Loucy (cell line): ENCODE results near the gene PCK1.

Experiments used
- H2AFZ ChIP-seq: fragments of 200-600 bp; sonication (generic); 2 replicates; pipeline ENCODE4 v1.6.0; 2016; ENCODE audit warnings: antibody characterized with exemption, mild to moderate bottlenecking, low read length, moderate library complexity
- H3F3A ChIP-seq: fragments of 200-600 bp; 2 replicates; pipeline ENCODE4 v1.6.0; 2016; ENCODE audit warnings: antibody characterized with exemption, low read depth, mild to moderate bottlenecking
- H3K27me3 ChIP-seq: fragments of 200-600 bp; sonication (generic); 2 replicates; pipeline ENCODE4 v1.6.1; 2014; ENCODE audit warnings: low read length, mild to moderate bottlenecking; ENCODE audit not compliant: insufficient read depth, poor library complexity, severe bottlenecking
- H3K36me3 ChIP-seq: fragments of 200-600 bp; sonication (generic); 2 replicates; pipeline ENCODE4 v1.6.1; 2016; ENCODE audit warnings: low read length; ENCODE audit not compliant: insufficient read depth
- H3K4me1 ChIP-seq: fragments of 200-600 bp; sonication (generic); 2 replicates; pipeline ENCODE4 v1.5.1; 2014; ENCODE audit warnings: low read length, mild to moderate bottlenecking; ENCODE audit not compliant: insufficient read depth, poor library complexity, severe bottlenecking
- H3K4me2 ChIP-seq: fragments of 200-600 bp; sonication (generic); 2 replicates; pipeline ENCODE4 v1.6.0; 2014; ENCODE audit warnings: antibody characterized with exemption, low read length, low read depth, mild to moderate bottlenecking; ENCODE audit not compliant: poor library complexity, severe bottlenecking
- H3K4me3 ChIP-seq: fragments of 200-600 bp; sonication (generic); 2 replicates; pipeline ENCODE4 v1.5.1; 2014; ENCODE audit warnings: low read length, mild to moderate bottlenecking, mixed read lengths; ENCODE audit not compliant: poor library complexity, severe bottlenecking
- H3K79me2 ChIP-seq: fragments of 200-600 bp; sonication (generic); 2 replicates; pipeline ENCODE4 v1.6.1; 2014; ENCODE audit warnings: low read length; ENCODE audit not compliant: insufficient read depth
- H3K9ac ChIP-seq: fragments of 200-600 bp; sonication (generic); 2 replicates; pipeline ENCODE4 v1.6.0; 2014; ENCODE audit warnings: mild to moderate bottlenecking, low read depth, low read length, moderate library complexity; ENCODE audit not compliant: poor library complexity, severe bottlenecking
- H3K9me2 ChIP-seq: fragments of 200-600 bp; sonication (generic); replicated peaks from 2 replicates; pipeline ENCODE4 v1.6.1; 2016; ENCODE audit warnings: low read depth, low read length, mixed read lengths
- H3K9me3 ChIP-seq: fragments of 200-600 bp; sonication (generic); 2 replicates; pipeline ENCODE4 v1.6.1; 2014; ENCODE audit warnings: mild to moderate bottlenecking, antibody characterized with exemption, low read length, low read depth; ENCODE audit not compliant: insufficient read depth
- H4K20me1 ChIP-seq: fragments of 200-600 bp; sonication (generic); 2 replicates; pipeline ENCODE4 v1.6.0; 2014; ENCODE audit warnings: antibody characterized with exemption, low read length, mild to moderate bottlenecking; ENCODE audit not compliant: insufficient read depth, poor library complexity, severe bottlenecking
- EZH2phosphoT487 ChIP-seq: fragments of 200-600 bp; IDR thresholded peaks from 2 replicates; pipeline ENCODE4 v1.6.1; 2018; ENCODE audit warnings: antibody characterized with exemption, mild to moderate bottlenecking, moderate library complexity, borderline replicate concordance
- TF ChIP-seq, protein P1 (sequence below): fragments of 200-600 bp; sonication (generic); conservative IDR thresholded peaks from 2 replicates; pipeline ENCODE4 v1.5.1; 2014; ENCODE audit warnings: mild to moderate bottlenecking, antibody characterized with exemption, low read length

Gene PCK1

DNA sequence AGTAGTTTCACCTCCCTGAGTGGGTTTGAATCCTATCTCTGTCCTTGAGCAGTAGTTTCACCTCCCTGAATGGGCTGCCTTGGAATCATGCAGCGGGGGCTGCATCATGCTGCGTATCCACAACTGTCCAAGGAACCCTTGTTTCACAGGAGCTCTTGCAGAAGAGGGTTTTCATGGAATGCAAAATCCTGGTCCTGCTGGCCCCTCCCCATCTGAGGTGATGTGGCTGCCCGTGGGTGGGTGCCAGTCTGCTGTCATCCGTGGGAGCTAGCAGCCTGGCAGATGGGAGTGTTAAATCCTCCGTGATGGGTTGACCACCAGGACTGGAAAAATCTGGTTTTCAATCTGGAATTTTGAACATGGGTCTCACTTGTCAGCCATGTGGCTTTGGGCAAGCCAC is 37.6 kb downstream of the PCK1 start:
- Histone ChIP-seq H3K9ac (no peak overlapping the region), H3K27me3 (no peaks in the 10 kb centered on the region), H3F3A (no peaks in the 10 kb centered on the region)

GRCh38 chr20:57600320-57601210 is 39.7 kb downstream of the PCK1 start:
- no peaks in the 10 kb centered on the region for H3K79me2 ChIP-seq
- no peaks in the 10 kb centered on the region for H3K4me1 ChIP-seq
- no peaks in the 10 kb centered on the region for H3K36me3 ChIP-seq
- H4K20me1 ChIP-seq = no peaks in the 10 kb centered on the region
- no peak for TF ChIP-seq EZH2phosphoT487
- TF ChIP-seq, protein P1, sequence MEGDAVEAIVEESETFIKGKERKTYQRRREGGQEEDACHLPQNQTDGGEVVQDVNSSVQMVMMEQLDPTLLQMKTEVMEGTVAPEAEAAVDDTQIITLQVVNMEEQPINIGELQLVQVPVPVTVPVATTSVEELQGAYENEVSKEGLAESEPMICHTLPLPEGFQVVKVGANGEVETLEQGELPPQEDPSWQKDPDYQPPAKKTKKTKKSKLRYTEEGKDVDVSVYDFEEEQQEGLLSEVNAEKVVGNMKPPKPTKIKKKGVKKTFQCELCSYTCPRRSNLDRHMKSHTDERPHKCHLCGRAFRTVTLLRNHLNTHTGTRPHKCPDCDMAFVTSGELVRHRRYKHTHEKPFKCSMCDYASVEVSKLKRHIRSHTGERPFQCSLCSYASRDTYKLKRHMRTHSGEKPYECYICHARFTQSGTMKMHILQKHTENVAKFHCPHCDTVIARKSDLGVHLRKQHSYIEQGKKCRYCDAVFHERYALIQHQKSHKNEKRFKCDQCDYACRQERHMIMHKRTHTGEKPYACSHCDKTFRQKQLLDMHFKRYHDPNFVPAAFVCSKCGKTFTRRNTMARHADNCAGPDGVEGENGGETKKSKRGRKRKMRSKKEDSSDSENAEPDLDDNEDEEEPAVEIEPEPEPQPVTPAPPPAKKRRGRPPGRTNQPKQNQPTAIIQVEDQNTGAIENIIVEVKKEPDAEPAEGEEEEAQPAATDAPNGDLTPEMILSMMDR = no peak
- H3K9ac ChIP-seq = no peak overlapping the region
- no peak overlapping the region for H2AFZ ChIP-seq
- no peak overlapping the region for H3K4me3 ChIP-seq
- no peaks in the 10 kb centered on the region for H3K9me3 ChIP-seq
- no peaks in the 10 kb centered on the region for H3K9me2 ChIP-seq
- no peaks in the 10 kb centered on the region for H3K27me3 ChIP-seq
- no peak overlapping the region for H3K4me2 ChIP-seq
- H3F3A ChIP-seq = no peaks in the 10 kb centered on the region

More for the DNA sequence above, 37.6 kb downstream of the PCK1 start:
- no peaks in the 10 kb centered on the region for H3K36me3 ChIP-seq
- no peak overlapping the region for H2AFZ ChIP-seq
- no peaks in the 10 kb centered on the region for H3K9me2 ChIP-seq
- H3K4me3 ChIP-seq = no peak overlapping the region
- no peaks in the 10 kb centered on the region for H4K20me1 ChIP-seq
- no peak overlapping the region for H3K4me2 ChIP-seq
- no peaks in the 10 kb centered on the region for H3K4me1 ChIP-seq
- H3K79me2 ChIP-seq = no peaks in the 10 kb centered on the region
- TF ChIP-seq, protein P1 = no peak
- no peak for TF ChIP-seq EZH2phosphoT487
- no peaks in the 10 kb centered on the region for H3K9me3 ChIP-seq

DNA sequence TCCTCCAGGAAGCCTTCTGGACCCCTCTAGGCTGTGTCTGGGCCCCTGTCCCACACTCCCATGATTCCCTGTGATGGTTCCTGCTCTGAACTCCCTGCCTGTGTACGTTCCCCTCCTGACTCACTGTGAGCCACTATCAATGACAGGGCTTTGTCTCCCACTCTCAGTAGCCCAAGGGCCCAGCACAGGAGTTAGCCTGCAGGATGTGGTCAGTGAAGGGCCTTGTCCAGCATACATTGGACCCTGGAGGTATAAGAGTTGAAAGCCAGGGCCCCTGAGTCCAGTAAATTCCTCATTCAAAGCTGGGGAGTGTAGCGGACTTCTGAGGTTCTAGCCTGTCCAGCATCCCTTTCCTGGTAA is 40.3 kb downstream of the PCK1 start:
- Histone ChIP-seq H3K4me1 (no peaks in the 10 kb centered on the region), H3K9me2 (no peaks in the 10 kb centered on the region), H3K9me3 (no peaks in the 10 kb centered on the region), H4K20me1 (no peaks in the 10 kb centered on the region), H3F3A (no peaks in the 10 kb centered on the region), H3K4me3 (no peak overlapping the region), H3K9ac (no peak overlapping the region), H3K79me2 (no peaks in the 10 kb centered on the region), H3K4me2 (no peak overlapping the region), H2AFZ (no peak overlapping the region), H3K36me3 (no peaks in the 10 kb centered on the region), H3K27me3 (no peaks in the 10 kb centered on the region)
- TF ChIP-seq EZH2phosphoT487 = no peak
- TF ChIP-seq, protein P1 = no peak
